ENCODE measurements around the gene FYN. TPM values are rescaled to one million over a fixed set of nuclear protein-coding genes. Genes with fewer than 3 reads are reported as not detected.

FYN gene
- total RNA-seq, 1 experiment from 2014 or later: 37.8 TPM

DNA sequence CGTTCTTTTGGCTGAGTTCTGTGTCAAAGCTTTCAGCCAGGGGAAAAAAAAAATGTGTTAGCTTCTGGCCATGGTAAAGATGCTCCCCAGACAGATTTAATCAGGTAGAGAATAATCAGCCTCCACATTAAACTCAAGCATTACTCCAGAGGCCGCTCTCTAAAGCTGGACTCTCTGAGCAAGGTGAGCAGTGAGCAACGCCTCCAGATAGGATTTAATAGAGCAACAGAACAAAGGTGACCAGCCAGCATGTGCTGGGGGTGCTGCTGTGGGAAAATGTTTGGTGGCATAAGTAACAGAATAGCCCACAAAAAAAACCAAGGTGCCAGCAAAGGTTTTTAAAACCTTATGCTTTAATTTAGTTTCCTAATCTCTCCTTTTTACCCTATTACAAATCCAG is 164.1 kb downstream of the FYN start:
- Mint-ChIP-seq H3K27me3 (ENCODE audit: insufficient read depth, unreplicated experiment) (no peaks in the 10 kb centered on the region), H3K36me3 (ENCODE audit: insufficient read depth, unreplicated experiment) (peaks cover 11% of the 10 kb centered on the region), H3K9me3 (ENCODE audit: unreplicated experiment) (no peaks in the 10 kb centered on the region), H3K4me3 (ENCODE audit: unreplicated experiment) (no peak overlapping the region), H3K4me1 (ENCODE audit: insufficient read depth, unreplicated experiment) (peaks cover 7% of the 10 kb centered on the region), H3K27ac (ENCODE audit: low read depth, unreplicated experiment) (no peak overlapping the region)
- intact Hi-C loops (cut with micrococcal nuclease): no loop called here
- TF ChIP-seq, protein P1, sequence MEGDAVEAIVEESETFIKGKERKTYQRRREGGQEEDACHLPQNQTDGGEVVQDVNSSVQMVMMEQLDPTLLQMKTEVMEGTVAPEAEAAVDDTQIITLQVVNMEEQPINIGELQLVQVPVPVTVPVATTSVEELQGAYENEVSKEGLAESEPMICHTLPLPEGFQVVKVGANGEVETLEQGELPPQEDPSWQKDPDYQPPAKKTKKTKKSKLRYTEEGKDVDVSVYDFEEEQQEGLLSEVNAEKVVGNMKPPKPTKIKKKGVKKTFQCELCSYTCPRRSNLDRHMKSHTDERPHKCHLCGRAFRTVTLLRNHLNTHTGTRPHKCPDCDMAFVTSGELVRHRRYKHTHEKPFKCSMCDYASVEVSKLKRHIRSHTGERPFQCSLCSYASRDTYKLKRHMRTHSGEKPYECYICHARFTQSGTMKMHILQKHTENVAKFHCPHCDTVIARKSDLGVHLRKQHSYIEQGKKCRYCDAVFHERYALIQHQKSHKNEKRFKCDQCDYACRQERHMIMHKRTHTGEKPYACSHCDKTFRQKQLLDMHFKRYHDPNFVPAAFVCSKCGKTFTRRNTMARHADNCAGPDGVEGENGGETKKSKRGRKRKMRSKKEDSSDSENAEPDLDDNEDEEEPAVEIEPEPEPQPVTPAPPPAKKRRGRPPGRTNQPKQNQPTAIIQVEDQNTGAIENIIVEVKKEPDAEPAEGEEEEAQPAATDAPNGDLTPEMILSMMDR (IDR thresholded peaks at IDR 0.05; ENCODE audit: unreplicated experiment): no peak
- POLR2A ChIA-PET: interaction anchor here (1.3 to 1.7 kb wide), 2 partner anchors 265 to 450 kb away, joined by 5 read pairs; a partner anchor contains a TSS
- no TSS peak for BruUV-seq (replicated peaks)
- no peak for DNase-seq (ENCODE audit: unreplicated experiment)
- CTCF ChIA-PET: interaction anchor here (0.7 to 7.2 kb wide), 19 partner anchors 12 to 600 kb away, joined by 3 to 136 read pairs (median 5); no protein-coding TSS in a partner anchor

DNA sequence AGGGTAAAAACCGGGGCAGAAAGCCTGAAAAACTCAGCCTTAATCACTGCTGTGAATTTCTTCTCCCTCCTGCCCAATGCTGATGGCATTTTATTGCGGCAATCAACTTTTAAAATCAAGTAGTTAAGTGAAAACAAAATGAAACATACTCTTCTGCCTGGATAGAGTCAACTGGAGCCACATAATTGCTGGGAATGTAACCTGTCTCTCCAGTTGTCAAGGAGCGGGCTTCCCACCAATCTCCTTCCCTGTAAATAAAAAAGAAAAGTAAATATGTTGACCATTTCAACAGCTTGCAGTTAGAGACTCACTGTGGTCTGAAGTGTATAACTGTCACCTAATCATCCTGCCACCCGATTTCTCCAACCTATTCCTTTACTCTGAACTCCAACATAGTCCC is 165.5 kb downstream of the FYN start:
- DNase-seq (ENCODE audit: unreplicated experiment): no peak
- TF ChIP-seq, protein P1 (IDR thresholded peaks at IDR 0.05; ENCODE audit: unreplicated experiment): no peak
- Mint-ChIP-seq H3K9me3 (ENCODE audit: unreplicated experiment) (no peaks in the 10 kb centered on the region), H3K27ac (ENCODE audit: low read depth, unreplicated experiment) (peak overlapping the region; percentile 27), H3K4me3 (ENCODE audit: unreplicated experiment) (no peak overlapping the region), H3K4me1 (ENCODE audit: insufficient read depth, unreplicated experiment) (peaks cover 7% of the 10 kb centered on the region), H3K27me3 (ENCODE audit: insufficient read depth, unreplicated experiment) (no peaks in the 10 kb centered on the region), H3K36me3 (ENCODE audit: insufficient read depth, unreplicated experiment) (peaks cover 11% of the 10 kb centered on the region)
- intact Hi-C loops (cut with micrococcal nuclease): no loop called here
- ChIA-PET CTCF (interaction anchor here (0.5 to 7.2 kb wide), 7 partner anchors 33 to 583 kb away, joined by 3 to 136 read pairs (median 14); no protein-coding TSS in a partner anchor), POLR2A (no interaction called here)
- no TSS peak for BruUV-seq (replicated peaks)

DNA sequence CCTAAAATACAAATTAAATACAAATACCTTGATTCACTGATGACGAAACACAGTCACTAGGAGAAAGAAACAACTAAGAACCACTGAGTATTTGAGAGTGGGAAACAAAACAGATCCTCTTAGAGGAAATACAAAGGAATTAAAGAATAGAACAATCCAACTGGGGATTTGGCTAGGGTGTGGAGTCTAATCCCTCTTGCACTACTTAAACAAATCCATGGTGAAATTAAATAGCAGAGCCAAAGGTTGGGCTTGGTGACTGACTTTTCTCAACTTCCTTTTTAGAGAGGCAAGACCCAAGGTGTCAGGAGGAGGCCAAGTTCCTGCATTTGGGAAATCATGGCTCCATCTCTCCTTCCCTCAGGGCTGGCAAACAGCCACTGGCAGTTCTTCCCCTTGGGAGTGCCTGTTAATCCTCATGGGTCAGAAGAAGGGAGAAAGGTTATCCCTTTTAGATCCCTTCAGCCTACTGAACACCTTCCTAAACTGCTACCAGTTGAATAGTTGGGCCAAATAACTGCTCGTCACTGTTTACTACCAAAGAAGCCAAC is 166.3 kb downstream of the FYN start:
- CTCF ChIA-PET: interaction anchor here (1.5 to 6.7 kb wide), 3 partner anchors 10 to 457 kb away, joined by 3 to 136 read pairs (median 49); no protein-coding TSS in a partner anchor

DNA sequence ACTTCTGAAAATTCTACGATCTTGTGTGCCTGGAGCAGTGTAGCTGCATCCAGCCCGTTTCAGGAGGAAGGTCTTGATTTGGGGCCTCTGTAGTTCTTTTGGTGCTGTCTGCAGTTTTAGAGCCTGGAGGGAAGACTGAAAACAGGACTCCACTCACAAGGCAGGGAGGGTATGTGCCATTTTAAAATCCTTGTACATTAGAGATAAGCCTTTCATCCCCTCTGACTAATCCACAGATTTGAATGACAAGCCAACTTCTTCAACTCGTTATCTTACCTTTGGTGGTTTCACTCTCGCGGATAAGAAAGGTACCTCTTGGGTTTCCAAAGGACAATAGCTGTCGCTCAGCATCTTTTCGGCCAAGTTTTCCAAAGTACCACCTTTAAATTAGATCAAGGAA is 169.5 kb downstream of the FYN start:
- TF ChIP-seq, protein P1 (IDR thresholded peaks at IDR 0.05; ENCODE audit: unreplicated experiment): no peak
- H3K9me3 Mint-ChIP-seq (ENCODE audit: unreplicated experiment): no peaks in the 10 kb centered on the region
- CTCF ChIA-PET: interaction anchor here (0.6 to 1.6 kb wide), 6 partner anchors 284 to 846 kb away, joined by 3 to 14 read pairs (median 4); no protein-coding TSS in a partner anchor
- DNase-seq (ENCODE audit: unreplicated experiment): no peak
- H3K27ac Mint-ChIP-seq (ENCODE audit: low read depth, unreplicated experiment): no peak overlapping the region
- H3K4me1 Mint-ChIP-seq (ENCODE audit: insufficient read depth, unreplicated experiment): no peaks in the 10 kb centered on the region
- BruUV-seq (replicated peaks): no TSS peak
- H3K36me3 Mint-ChIP-seq (ENCODE audit: insufficient read depth, unreplicated experiment): peaks cover 7% of the 10 kb centered on the region
- POLR2A ChIA-PET: no interaction called here
- no peaks in the 10 kb centered on the region for H3K27me3 Mint-ChIP-seq (ENCODE audit: insufficient read depth, unreplicated experiment)
- intact Hi-C loops (cut with micrococcal nuclease): no loop called here
- no peak overlapping the region for H3K4me3 Mint-ChIP-seq (ENCODE audit: unreplicated experiment)

More for the DNA sequence above, 166.3 kb downstream of the FYN start:
- no peak for DNase-seq (ENCODE audit: unreplicated experiment)
- Mint-ChIP-seq H3K36me3 (ENCODE audit: insufficient read depth, unreplicated experiment) (peaks cover 11% of the 10 kb centered on the region), H3K4me1 (ENCODE audit: insufficient read depth, unreplicated experiment) (peaks cover 7% of the 10 kb centered on the region), H3K9me3 (ENCODE audit: unreplicated experiment) (no peaks in the 10 kb centered on the region), H3K27ac (ENCODE audit: low read depth, unreplicated experiment) (no peak overlapping the region), H3K4me3 (ENCODE audit: unreplicated experiment) (no peak overlapping the region), H3K27me3 (ENCODE audit: insufficient read depth, unreplicated experiment) (no peaks in the 10 kb centered on the region)
- no TSS peak for BruUV-seq (replicated peaks)
- intact Hi-C loops (cut with micrococcal nuclease): no loop called here
- TF ChIP-seq, protein P1 (IDR thresholded peaks at IDR 0.05; ENCODE audit: unreplicated experiment): no peak
- POLR2A ChIA-PET: interaction anchor here (0.6 kb wide), 1 partner anchor 302 kb away, joined by 3 read pairs; no protein-coding TSS in a partner anchor
